ENCODE results near the gene COMMD1.
"Not testable (repeated sequence)": the region's sequence is repeated elsewhere in the genome, so short reads cannot be mapped to it uniquely, and the experiment has no call there.

The COMMD1 gene

GRCh38 chr2:62076980-62077638 is 171.6 kb downstream of the COMMD1 start:
- no peak for DNase-seq

- no peak for DNase-seq
Measured at GRCh38 chr2:62084801-62085200, 179.3 kb downstream of the COMMD1 start.

GRCh38 chr2:62089658-62090057 is 184.2 kb downstream of the COMMD1 start:
- DNase-seq: no peak

GRCh38 chr2:62091471-62091870 is 186.0 kb downstream of the COMMD1 start:
- no peak for DNase-seq

GRCh38 chr2:62099050-62099449 is 193.6 kb downstream of the COMMD1 start:
- no peak for DNase-seq

- DNase-seq: no peak
Measured at GRCh38 chr2:62099523-62100175, 194.2 kb downstream of the COMMD1 start.

GRCh38 chr2:62101886-62102285 is 196.4 kb downstream of the COMMD1 start:
- no peak for DNase-seq

- DNase-seq: no peak
Measured at GRCh38 chr2:62102402-62102920, 197.0 kb downstream of the COMMD1 start.

- no peak for DNase-seq
Measured at GRCh38 chr2:62109554-62109953, 204.1 kb downstream of the COMMD1 start.

GRCh38 chr2:62110415-62111025 is 205.0 kb downstream of the COMMD1 start:
- DNase-seq: no peak

- no peak for DNase-seq
Measured at GRCh38 chr2:62112179-62112578, 206.7 kb downstream of the COMMD1 start.

GRCh38 chr2:62114564-62114963 is 209.1 kb downstream of the COMMD1 start:
- DNase-seq: no peak

- no peak for DNase-seq
Measured at GRCh38 chr2:62116983-62117382, 211.5 kb downstream of the COMMD1 start.

- no peak for DNase-seq
Measured at GRCh38 chr2:62118160-62118559, 212.7 kb downstream of the COMMD1 start.

- no peak for DNase-seq
Measured at GRCh38 chr2:62119311-62119974, 214.0 kb downstream of the COMMD1 start.

GRCh38 chr2:62126239-62126638 is 220.8 kb downstream of the COMMD1 start:
- not testable (repeated sequence) for DNase-seq

GRCh38 chr2:62133320-62133823 is 227.9 kb downstream of the COMMD1 start:
- no peak for DNase-seq

- no peak for DNase-seq
Measured at GRCh38 chr2:62136956-62137830, 231.7 kb downstream of the COMMD1 start.

GRCh38 chr2:62140426-62141141 is 235.1 kb downstream of the COMMD1 start:
- DNase-seq: no peak

GRCh38 chr2:62141142-62141740 is 235.8 kb downstream of the COMMD1 start:
- DNase-seq: no peak

- DNase-seq: no peak
Measured at GRCh38 chr2:62142054-62142453, 236.6 kb downstream of the COMMD1 start.
